Fibroblast of pulmonary artery (primary cell): ENCODE data around the gene CMTR2.

ENCODE experiments used
- DNase-seq: peaks from one replicate; pipeline ENCODE4 v3.0.0-alpha.2; 2010; ENCODE audit warnings: low read depth
- H3K4me3 ChIP-seq: replicated peaks from 2 replicates; pipeline ENCODE4 v1.5.1; 2011; ENCODE audit warnings: low read depth, mild to moderate bottlenecking, control low read depth, low read length, moderate library complexity
- CTCF ChIP-seq: IDR thresholded peaks from 2 replicates; pipeline ENCODE4 v1.5.1; 2011; ENCODE audit warnings: mild to moderate bottlenecking, control low read depth, low read length, inconsistent platforms; ENCODE audit errors: missing control alignments

Gene CMTR2

GRCh38 chr16:71259086-71259485 lies 30.1 kb downstream of the CMTR2 start:
- TF ChIP-seq CTCF = no peak
- no peak overlapping the region for H3K4me3 ChIP-seq
- DNase-seq = no peak

GRCh38 chr16:71258372-71258771 lies 30.8 kb downstream of the CMTR2 start:
- H3K4me3 ChIP-seq = no peak overlapping the region
- DNase-seq = no peak
- no peak for TF ChIP-seq CTCF

- no peak for DNase-seq
- no peak for TF ChIP-seq CTCF
- H3K4me3 ChIP-seq = no peak overlapping the region
Observed at GRCh38 chr16:71257768-71258167, 31.4 kb downstream of the CMTR2 start.

GRCh38 chr16:71255721-71256120 lies 33.5 kb downstream of the CMTR2 start:
- TF ChIP-seq CTCF = no peak
- DNase-seq = no peak
- no peak overlapping the region for H3K4me3 ChIP-seq

GRCh38 chr16:71254832-71255525 lies 34.2 kb downstream of the CMTR2 start:
- DNase-seq = no peak
- no peak overlapping the region for H3K4me3 ChIP-seq
- no peak for TF ChIP-seq CTCF

- no peak for TF ChIP-seq CTCF
- no peak overlapping the region for H3K4me3 ChIP-seq
- DNase-seq = peak; percentile 26
Observed at GRCh38 chr16:71250461-71251235, 38.6 kb downstream of the CMTR2 start.

GRCh38 chr16:71249399-71249798 lies 39.8 kb downstream of the CMTR2 start:
- H3K4me3 ChIP-seq = no peak overlapping the region
- DNase-seq = no peak
- no peak for TF ChIP-seq CTCF
